Measurements from ENCODE around the gene CD74. TPM values are rescaled to one million over a fixed set of nuclear protein-coding genes. Genes with fewer than 3 reads are reported as not detected.

CD74 gene
- total RNA-seq, 1 donor from 2014 or later: 24.9 TPM

DNA sequence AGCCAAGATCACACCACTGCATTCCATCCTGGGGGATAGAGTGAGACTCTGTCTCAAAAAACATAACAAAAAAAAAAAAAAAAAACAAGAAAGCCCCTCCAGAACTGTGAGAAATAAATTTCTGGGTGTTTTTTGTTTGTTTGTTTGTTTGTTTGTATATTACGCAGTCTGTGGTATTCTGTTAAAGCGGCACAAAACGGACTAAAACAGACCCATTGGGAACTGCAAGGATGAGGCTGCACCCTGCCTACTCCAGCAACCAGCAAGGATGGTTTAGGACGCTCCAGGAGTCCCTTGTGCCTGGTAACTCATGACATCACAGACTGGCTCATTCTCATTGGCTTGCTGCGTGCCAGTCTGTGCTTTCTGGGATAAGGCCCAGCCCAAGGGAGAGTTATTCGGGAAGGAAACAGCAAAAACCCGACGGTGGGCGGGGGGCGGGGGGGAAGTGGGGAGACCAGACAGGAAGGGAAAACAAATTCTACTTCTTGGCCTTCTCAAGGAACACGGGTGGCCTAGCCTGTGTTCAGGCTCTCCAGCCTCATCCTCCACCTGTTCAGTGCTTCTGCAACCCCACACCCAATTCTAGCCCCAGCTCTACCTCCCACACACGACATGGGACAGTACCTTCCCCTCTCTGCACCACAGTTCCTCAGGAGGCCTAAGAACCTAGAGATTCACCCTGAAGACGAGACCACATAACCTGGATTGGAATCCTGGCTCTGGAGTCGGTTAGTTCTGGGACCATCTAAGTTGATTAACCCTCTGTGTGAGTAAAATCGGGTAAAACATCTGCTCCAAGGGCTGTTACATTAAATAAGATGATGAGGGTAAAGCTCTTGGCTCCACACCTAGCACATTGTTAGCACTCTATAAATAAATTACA lies 2.8 kb downstream of the CD74 start:
- Mint-ChIP-seq H3K9me3 (no peaks in the 10 kb centered on the region), H3K27ac (peak overlapping the region; percentile 58), H3K4me1 (ENCODE audit: unreplicated experiment) (peaks cover 14% of the 10 kb centered on the region), H3K4me3 (peak overlapping the region; percentile 54), H3K36me3 (no peaks in the 10 kb centered on the region), H3K27me3 (no peaks in the 10 kb centered on the region)
- TF ChIP-seq CTCF (conservative IDR thresholded peaks at IDR 0.05): no peak
- DNase-seq (ENCODE audit: extremely low spot score, unreplicated experiment): no peak

GRCh38 chr5:150408231-150408943 lies 4.3 kb downstream of the CD74 start:
- H3K4me1 Mint-ChIP-seq (ENCODE audit: unreplicated experiment): peaks cover 14% of the 10 kb centered on the region
- no peak for DNase-seq (ENCODE audit: extremely low spot score, unreplicated experiment)
- no peaks in the 10 kb centered on the region for H3K9me3 Mint-ChIP-seq
- no peaks in the 10 kb centered on the region for H3K36me3 Mint-ChIP-seq
- TF ChIP-seq CTCF (conservative IDR thresholded peaks at IDR 0.05): no peak
- H3K27me3 Mint-ChIP-seq: no peaks in the 10 kb centered on the region
- no peak overlapping the region for H3K4me3 Mint-ChIP-seq
- H3K27ac Mint-ChIP-seq: no peak overlapping the region

GRCh38 chr5:150407096-150407720 lies 5.5 kb downstream of the CD74 start:
- no peak for DNase-seq (ENCODE audit: extremely low spot score, unreplicated experiment)
- no peak for TF ChIP-seq CTCF (conservative IDR thresholded peaks at IDR 0.05)
- peaks cover 9% of the 10 kb centered on the region for H3K4me1 Mint-ChIP-seq (ENCODE audit: unreplicated experiment)
- peaks cover 5% of the 10 kb centered on the region for H3K36me3 Mint-ChIP-seq
- H3K9me3 Mint-ChIP-seq: no peaks in the 10 kb centered on the region
- no peak overlapping the region for H3K27ac Mint-ChIP-seq
- H3K27me3 Mint-ChIP-seq: no peaks in the 10 kb centered on the region
- no peak overlapping the region for H3K4me3 Mint-ChIP-seq

DNA sequence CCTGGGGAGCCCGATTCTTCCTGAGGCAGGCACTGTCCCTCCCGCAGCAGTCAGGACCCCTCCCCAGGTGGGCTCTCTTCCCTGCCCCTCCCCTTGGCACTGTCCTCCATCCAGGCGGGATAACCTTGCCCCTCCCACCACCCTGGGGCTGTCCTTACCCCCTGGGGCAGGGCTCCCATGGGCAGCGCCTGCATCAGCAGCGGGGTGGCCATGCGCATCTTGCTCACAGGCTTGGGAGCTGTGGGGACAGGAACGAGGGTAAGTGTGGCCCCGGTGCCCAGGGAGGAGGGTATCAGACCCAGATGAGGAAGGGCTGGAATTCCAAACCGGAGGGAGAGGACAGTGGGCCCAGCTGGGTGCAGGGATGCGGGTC lies 6.0 kb downstream of the CD74 start:
- no peaks in the 10 kb centered on the region for H3K9me3 Mint-ChIP-seq
- no peak overlapping the region for H3K27ac Mint-ChIP-seq
- H3K36me3 Mint-ChIP-seq: peaks cover 5% of the 10 kb centered on the region
- no peaks in the 10 kb centered on the region for H3K27me3 Mint-ChIP-seq
- no peak for TF ChIP-seq CTCF (conservative IDR thresholded peaks at IDR 0.05)
- DNase-seq (ENCODE audit: extremely low spot score, unreplicated experiment): no peak
- H3K4me3 Mint-ChIP-seq: no peak overlapping the region
- peaks cover 9% of the 10 kb centered on the region for H3K4me1 Mint-ChIP-seq (ENCODE audit: unreplicated experiment)

- no peak overlapping the region for H3K4me3 Mint-ChIP-seq
- peaks cover 9% of the 10 kb centered on the region for H3K4me1 Mint-ChIP-seq (ENCODE audit: unreplicated experiment)
- no peak for DNase-seq (ENCODE audit: extremely low spot score, unreplicated experiment)
- H3K27me3 Mint-ChIP-seq: no peaks in the 10 kb centered on the region
- H3K36me3 Mint-ChIP-seq: peaks cover 9% of the 10 kb centered on the region
- no peak for TF ChIP-seq CTCF (conservative IDR thresholded peaks at IDR 0.05)
- H3K9me3 Mint-ChIP-seq: no peaks in the 10 kb centered on the region
- H3K27ac Mint-ChIP-seq: no peak overlapping the region
Measured at GRCh38 chr5:150406103-150406722, 6.5 kb downstream of the CD74 start.
